Mucosa of rectum (tissue), 2 donors: Measurements from ENCODE around the gene ACTC1.

Experiments used
- H3K27ac ChIP-seq, 2 donors: one replicate each; pipeline ENCODE4 v1.7.0; 2013; ENCODE audit warnings: inconsistent platforms in 2 of 2, low read depth in 2 of 2, low read length in 2 of 2
- H3K27me3 ChIP-seq, 2 donors: one replicate each; pipeline ENCODE4 v1.7.0; 2013; ENCODE audit warnings: low read length in 2 of 2; ENCODE audit not compliant: control insufficient read depth in 2 of 2, insufficient read depth in 2 of 2
- H3K36me3 ChIP-seq, 2 donors: one replicate each; pipeline ENCODE4 v1.7.0; 2013; ENCODE audit warnings: low read length in 2 of 2; ENCODE audit not compliant: control insufficient read depth in 2 of 2, insufficient read depth in 2 of 2
- H3K4me1 ChIP-seq, 2 donors: one replicate each; pipeline ENCODE4 v1.7.0; 2013; ENCODE audit warnings: low read length in 2 of 2, mild to moderate bottlenecking in 1 of 2; ENCODE audit not compliant: control insufficient read depth in 2 of 2, insufficient read depth in 2 of 2
- H3K4me3 ChIP-seq, 2 donors: one replicate each; pipeline ENCODE4 v1.7.0; 2013; ENCODE audit warnings: low read length in 2 of 2
- H3K9ac ChIP-seq, 2 donors: one replicate each; pipeline ENCODE4 v1.7.0; 2013; ENCODE audit warnings: low read length in 2 of 2, low read depth in 1 of 2, mild to moderate bottlenecking in 1 of 2
- H3K9me3 ChIP-seq, 2 donors: one replicate each; pipeline ENCODE4 v1.7.0; 2013; ENCODE audit warnings: low read length in 2 of 2; ENCODE audit not compliant: control insufficient read depth in 2 of 2
- donor health status: healthy.
- donor health status: Normal muscosa, but diverticular disease.

ACTC1 gene

GRCh38 chr15:34802371-34802770, 7.0 kb upstream of the ACTC1 start:
- no peak overlapping the region for H3K4me3 ChIP-seq
- no peaks in the 10 kb centered on the region for H3K9me3 ChIP-seq
- H3K4me1 ChIP-seq, result no peaks in the 10 kb centered on the region
- peaks cover 0 to 2% of the 10 kb centered on the region in 2 donors for H3K27me3 ChIP-seq
- H3K36me3 ChIP-seq, result no peaks in the 10 kb centered on the region
- no peak overlapping the region for H3K9ac ChIP-seq
- no peak overlapping the region for H3K27ac ChIP-seq

GRCh38 chr15:34799149-34800101, 4.1 kb upstream of the ACTC1 start:
- peaks cover 11 to 13% of the 10 kb centered on the region in 2 donors for H3K27me3 ChIP-seq
- H3K4me3 ChIP-seq, result no peak overlapping the region
- no peak overlapping the region for H3K9ac ChIP-seq
- H3K4me1 ChIP-seq, result no peaks in the 10 kb centered on the region
- H3K36me3 ChIP-seq, result no peaks in the 10 kb centered on the region
- no peaks in the 10 kb centered on the region for H3K9me3 ChIP-seq
- H3K27ac ChIP-seq, result no peak overlapping the region

GRCh38 chr15:34796847-34797435, 1.6 kb upstream of the ACTC1 start:
- Histone ChIP-seq H3K9ac (no peak overlapping the region), H3K4me1 (no peaks in the 10 kb centered on the region), H3K27ac (no peak overlapping the region), H3K9me3 (no peaks in the 10 kb centered on the region), H3K27me3 (peaks cover 11 to 13% of the 10 kb centered on the region in 2 donors), H3K36me3 (no peaks in the 10 kb centered on the region), H3K4me3 (no peak overlapping the region)

GRCh38 chr15:34794590-34795206, 651 bp downstream of the ACTC1 start:
- Histone ChIP-seq H3K27ac (no peak overlapping the region), H3K27me3 (peaks cover 11 to 13% of the 10 kb centered on the region in 2 donors), H3K4me3 (no peak overlapping the region), H3K36me3 (no peaks in the 10 kb centered on the region), H3K9me3 (no peaks in the 10 kb centered on the region), H3K4me1 (no peaks in the 10 kb centered on the region), H3K9ac (no peak overlapping the region)

- peaks cover 10 to 11% of the 10 kb centered on the region in 2 donors for H3K27me3 ChIP-seq
- no peak overlapping the region for H3K9ac ChIP-seq
- no peak overlapping the region for H3K4me3 ChIP-seq
- no peaks in the 10 kb centered on the region for H3K9me3 ChIP-seq
- no peaks in the 10 kb centered on the region for H3K4me1 ChIP-seq
- H3K27ac ChIP-seq, result no peak overlapping the region
- H3K36me3 ChIP-seq, result no peaks in the 10 kb centered on the region
These were observed 1.4 kb downstream of the ACTC1 start for GRCh38 chr15:34793901-34794300.

GRCh38 chr15:34793071-34793470, 2.3 kb downstream of the ACTC1 start:
- Histone ChIP-seq H3K27ac (no peak overlapping the region), H3K4me1 (no peaks in the 10 kb centered on the region), H3K27me3 (peaks cover 10 to 11% of the 10 kb centered on the region in 2 donors), H3K4me3 (no peak overlapping the region), H3K36me3 (no peaks in the 10 kb centered on the region), H3K9ac (no peak overlapping the region), H3K9me3 (no peaks in the 10 kb centered on the region)

- Histone ChIP-seq H3K27me3 (peaks cover 6% of the 10 kb centered on the region in 2 donors), H3K36me3 (no peaks in the 10 kb centered on the region), H3K27ac (no peak overlapping the region), H3K4me3 (no peak overlapping the region), H3K9me3 (no peaks in the 10 kb centered on the region), H3K4me1 (no peaks in the 10 kb centered on the region), H3K9ac (no peak overlapping the region)
These were observed 3.6 kb downstream of the ACTC1 start for GRCh38 chr15:34791701-34792100.

GRCh38 chr15:34790121-34790520, 5.2 kb downstream of the ACTC1 start:
- Histone ChIP-seq H3K27ac (no peak overlapping the region), H3K9me3 (no peaks in the 10 kb centered on the region), H3K9ac (no peak overlapping the region), H3K36me3 (no peaks in the 10 kb centered on the region), H3K4me3 (no peak overlapping the region), H3K4me1 (no peaks in the 10 kb centered on the region), H3K27me3 (peaks cover 0 to 2% of the 10 kb centered on the region in 2 donors)

- no peaks in the 10 kb centered on the region for H3K9me3 ChIP-seq
- no peak overlapping the region for H3K9ac ChIP-seq
- H3K4me3 ChIP-seq, result no peak overlapping the region
- H3K4me1 ChIP-seq, result no peaks in the 10 kb centered on the region
- no peaks in the 10 kb centered on the region for H3K27me3 ChIP-seq
- no peaks in the 10 kb centered on the region for H3K36me3 ChIP-seq
- H3K27ac ChIP-seq, result no peak overlapping the region
These were observed 6.0 kb downstream of the ACTC1 start for GRCh38 chr15:34789326-34789725.

GRCh38 chr15:34786206-34786605, 9.1 kb downstream of the ACTC1 start:
- Histone ChIP-seq H3K27ac (no peak overlapping the region), H3K4me3 (no peak overlapping the region), H3K36me3 (no peaks in the 10 kb centered on the region), H3K4me1 (no peaks in the 10 kb centered on the region), H3K27me3 (no peaks in the 10 kb centered on the region), H3K9me3 (no peaks in the 10 kb centered on the region), H3K9ac (no peak overlapping the region)
